Mucosa of descending colon (tissue), 3 donors: ENCODE results near the gene UBE3B. TPM values are rescaled to one million over a fixed set of nuclear protein-coding genes. Genes with fewer than 3 reads are reported as not detected.

Experiments
- ATAC-seq: fragments of 200-7000 bp; cut with Tn5 transposase; one replicate; pipeline ENCODE4 v1.9.1; 2020; ENCODE audit warnings: mild to moderate bottlenecking, moderate library complexity
- DNase-seq, 3 donors: peaks; one replicate each; pipeline ENCODE4 v3.0.0-alpha.2; 2020
- H3K36me3 ChIP-seq: fragments of 200-600 bp; one replicate; pipeline ENCODE4 v1.8.0; 2021; ENCODE audit warnings: low read depth, mild to moderate bottlenecking
- H3K4me1 ChIP-seq: fragments of 200-600 bp; one replicate; pipeline ENCODE4 v1.8.0; 2021; ENCODE audit warnings: low read depth, mild to moderate bottlenecking
- H3K4me3 ChIP-seq: fragments of 200-600 bp; one replicate; pipeline ENCODE4 v1.8.0; 2021; ENCODE audit warnings: mild to moderate bottlenecking
- H3K9me3 ChIP-seq: fragments of 200-600 bp; one replicate; pipeline ENCODE4 v1.8.0; 2021; ENCODE audit warnings: mild to moderate bottlenecking
- intact Hi-C, 2 donors: fragments of 100-400 bp; cut with DNase I in 1 of 2; cut with micrococcal nuclease in 1 of 2; formaldehyde crosslinking; loops; one replicate each; pipeline versions ENCODE4 v1.11.0 to v1.11.1; 2022; cut with DNase I, micrococcal nuclease
- total RNA-seq, 3 donors: library from RNA; stranded (reverse); fragmentation: NEBNext Ultra II Directional in 2 of 3; extraction: Animal tissue kit (Norgen Biotek cat#: 25700) in 2 of 3; gene quantifications; one replicate each; pipeline versions ENCODE4 v1.2.1 to v1.2.4, GENCODE V29; 2021 to 2023
- TF ChIP-seq, protein P1 (sequence below): fragments of 200-600 bp; IDR thresholded peaks from one replicate; pipeline ENCODE4 v1.8.0; 2022; ENCODE audit warnings: antibody characterized with exemption, mild to moderate bottlenecking
- donor health status: DM: no; HTN: no; CAD: no; lungs with moderate emphysema.
- donor health status: DM: no; HTN: no; CAD: no.
- donor health status: DM: no; HTN: yes; CAD: no.

Gene UBE3B
- total RNA-seq, 3 donors from 2014 or later = 52.5 to 62.3 (median 54.6) TPM

DNA sequence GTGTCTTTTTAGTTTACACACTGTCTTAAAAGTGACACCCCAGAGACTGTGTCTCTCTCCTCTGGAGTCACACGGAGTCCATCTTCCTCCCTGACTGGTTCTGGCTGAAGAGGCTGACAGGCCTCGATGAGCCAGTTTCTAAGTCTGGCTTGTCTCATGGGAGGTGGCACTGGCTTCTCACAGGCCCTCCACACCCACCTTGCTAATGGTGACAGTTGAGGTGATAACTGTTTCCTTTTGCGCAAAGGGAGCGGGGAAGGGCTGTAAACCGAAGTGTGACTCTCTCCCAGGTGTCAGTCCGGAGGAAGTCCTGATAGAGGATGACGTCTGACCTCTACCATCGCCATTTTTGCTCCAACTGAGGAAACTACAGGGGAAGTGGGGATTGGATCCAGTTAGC, 30.6 kb upstream of the UBE3B start:
- no peak overlapping the region for H3K4me3 ChIP-seq
- intact Hi-C loops = no loop called here
- peak in 2 of 3 donors; percentile 50 to 57 for DNase-seq
- H3K36me3 ChIP-seq = no peaks in the 10 kb centered on the region
- H3K4me1 ChIP-seq = peaks cover 69% of the 10 kb centered on the region
- H3K9me3 ChIP-seq = no peaks in the 10 kb centered on the region
- TF ChIP-seq, protein P1, sequence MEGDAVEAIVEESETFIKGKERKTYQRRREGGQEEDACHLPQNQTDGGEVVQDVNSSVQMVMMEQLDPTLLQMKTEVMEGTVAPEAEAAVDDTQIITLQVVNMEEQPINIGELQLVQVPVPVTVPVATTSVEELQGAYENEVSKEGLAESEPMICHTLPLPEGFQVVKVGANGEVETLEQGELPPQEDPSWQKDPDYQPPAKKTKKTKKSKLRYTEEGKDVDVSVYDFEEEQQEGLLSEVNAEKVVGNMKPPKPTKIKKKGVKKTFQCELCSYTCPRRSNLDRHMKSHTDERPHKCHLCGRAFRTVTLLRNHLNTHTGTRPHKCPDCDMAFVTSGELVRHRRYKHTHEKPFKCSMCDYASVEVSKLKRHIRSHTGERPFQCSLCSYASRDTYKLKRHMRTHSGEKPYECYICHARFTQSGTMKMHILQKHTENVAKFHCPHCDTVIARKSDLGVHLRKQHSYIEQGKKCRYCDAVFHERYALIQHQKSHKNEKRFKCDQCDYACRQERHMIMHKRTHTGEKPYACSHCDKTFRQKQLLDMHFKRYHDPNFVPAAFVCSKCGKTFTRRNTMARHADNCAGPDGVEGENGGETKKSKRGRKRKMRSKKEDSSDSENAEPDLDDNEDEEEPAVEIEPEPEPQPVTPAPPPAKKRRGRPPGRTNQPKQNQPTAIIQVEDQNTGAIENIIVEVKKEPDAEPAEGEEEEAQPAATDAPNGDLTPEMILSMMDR = no peak
- peak; percentile 71 for ATAC-seq

DNA sequence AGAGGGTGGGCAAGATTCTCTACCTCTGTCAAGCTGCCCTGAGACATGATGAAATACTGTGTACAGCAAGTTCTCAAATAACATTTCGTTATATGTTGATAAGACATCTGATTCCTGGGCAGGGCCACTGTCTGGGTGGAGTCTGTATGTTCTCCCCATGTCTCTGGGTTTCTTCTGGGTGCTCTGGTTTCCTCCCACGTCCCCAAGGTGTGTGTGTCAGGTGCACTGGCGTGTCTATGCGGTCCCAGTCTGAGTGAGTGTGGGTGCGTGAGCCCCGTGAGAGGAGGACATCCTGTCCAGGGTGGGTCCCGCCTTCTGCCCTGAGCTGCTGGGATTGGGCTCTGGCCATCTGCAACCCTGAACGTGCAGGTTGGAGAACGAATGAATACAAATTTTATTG, 30.0 kb upstream of the UBE3B start:
- Histone ChIP-seq H3K9me3 (no peaks in the 10 kb centered on the region), H3K4me3 (no peak overlapping the region), H3K36me3 (no peaks in the 10 kb centered on the region), H3K4me1 (peaks cover 70% of the 10 kb centered on the region)
- peak in 2 of 3 donors; percentile 46 to 61 for DNase-seq
- TF ChIP-seq, protein P1 = no peak
- ATAC-seq = peak; percentile 26
- intact Hi-C loops = no loop called here

DNA sequence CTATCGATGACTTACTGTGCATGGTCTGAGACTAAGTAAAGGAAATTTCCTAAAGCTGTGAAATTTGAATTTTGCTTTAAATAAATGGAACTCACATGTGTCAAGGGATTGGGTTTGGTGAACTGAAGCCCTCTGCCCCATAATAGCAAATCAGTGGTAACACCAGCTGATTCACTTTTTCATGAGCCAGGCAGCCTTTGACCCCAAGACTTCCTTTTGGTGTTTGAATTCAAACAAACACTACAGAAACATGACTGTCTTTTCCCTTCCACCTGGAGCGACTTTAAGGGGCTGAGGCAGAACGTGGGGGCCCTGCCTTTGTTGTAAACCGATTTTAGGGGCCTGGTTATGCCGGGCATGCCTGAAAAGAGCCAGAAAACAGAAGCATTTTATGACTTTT, 29.2 kb upstream of the UBE3B start:
- DNase-seq (peak in 1 of 3 donors; percentile 41), ATAC-seq (no peak)
- Histone ChIP-seq H3K4me3 (no peak overlapping the region), H3K36me3 (no peaks in the 10 kb centered on the region), H3K4me1 (peaks cover 70% of the 10 kb centered on the region), H3K9me3 (no peaks in the 10 kb centered on the region)
- intact Hi-C loops = no loop called here
- TF ChIP-seq, protein P1 = no peak

DNA sequence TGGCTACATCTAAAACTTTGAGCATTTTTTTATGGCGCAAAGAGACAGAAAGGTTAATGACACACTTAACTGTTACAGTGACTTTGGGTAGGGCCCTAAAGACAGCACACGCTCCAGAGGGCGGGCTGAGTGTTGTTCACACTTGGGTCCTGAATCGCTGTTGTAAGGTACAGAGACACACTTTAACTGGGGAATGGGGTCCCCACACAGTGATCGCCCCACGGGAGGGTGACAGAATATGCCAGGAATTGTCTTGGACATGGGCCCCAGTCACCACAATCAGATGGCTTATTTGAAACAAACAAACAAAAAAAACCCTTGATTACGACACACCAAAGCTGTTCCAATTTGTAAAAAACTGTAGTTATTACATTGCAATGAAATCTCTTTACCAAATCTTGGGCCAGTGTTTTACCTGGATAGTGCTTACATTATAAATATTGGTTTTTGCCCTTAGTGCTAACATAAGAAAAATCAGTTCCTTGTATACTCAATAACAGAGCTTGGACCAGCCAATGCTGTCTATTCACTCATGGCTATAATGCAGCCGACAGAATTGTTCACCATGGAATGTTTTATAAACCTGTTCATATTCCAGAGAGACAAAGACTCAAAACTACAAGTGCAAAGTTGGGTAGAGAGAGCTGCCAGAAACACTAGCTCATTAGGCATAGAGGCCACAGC, 28.6 kb upstream of the UBE3B start:
- intact Hi-C loops = no loop called here
- Histone ChIP-seq H3K4me1 (peaks cover 70% of the 10 kb centered on the region), H3K9me3 (no peaks in the 10 kb centered on the region), H3K36me3 (no peaks in the 10 kb centered on the region), H3K4me3 (no peak overlapping the region)
- DNase-seq (peak in 2 of 3 donors; percentile 51 to 56), ATAC-seq (peak; percentile 53)
- TF ChIP-seq, protein P1 = no peak

DNA sequence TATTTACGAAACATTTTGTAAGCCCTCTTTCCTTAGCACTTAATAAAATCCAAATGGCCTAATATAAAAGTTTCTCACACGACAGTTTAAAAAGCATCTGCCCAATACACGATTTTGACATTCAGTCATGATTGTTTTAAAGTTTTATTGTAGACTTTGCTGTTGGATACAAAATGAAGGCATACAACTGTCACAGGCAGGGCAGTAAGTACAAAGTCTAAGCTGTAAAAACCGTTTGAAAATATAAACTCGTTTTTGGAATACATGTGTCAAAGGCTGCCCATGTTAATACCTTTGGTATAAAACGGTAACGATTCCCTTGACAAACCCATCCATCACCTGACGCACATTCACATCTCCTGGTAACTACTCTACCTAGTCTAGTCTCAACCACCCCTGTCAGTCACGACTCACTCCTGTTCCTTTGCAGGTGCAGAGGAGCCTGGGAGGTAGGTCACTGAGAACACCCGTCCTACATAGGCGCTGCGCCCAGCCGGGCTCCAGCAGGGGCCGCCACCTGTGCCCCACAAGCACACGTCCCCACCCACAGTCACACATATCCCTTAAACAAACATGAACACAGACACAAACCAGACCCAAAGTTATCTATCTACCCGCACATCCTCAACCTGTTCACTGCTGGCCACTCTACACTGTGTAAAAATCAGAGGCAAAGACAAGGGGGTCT, 27.4 kb upstream of the UBE3B start:
- peak; percentile 49 for ATAC-seq
- H3K36me3 ChIP-seq = no peaks in the 10 kb centered on the region
- peak in 1 of 3 donors; percentile 57 for DNase-seq
- intact Hi-C loops = no loop called here
- peaks cover 67% of the 10 kb centered on the region for H3K4me1 ChIP-seq
- H3K4me3 ChIP-seq = no peak overlapping the region
- TF ChIP-seq, protein P1 = no peak
- H3K9me3 ChIP-seq = no peaks in the 10 kb centered on the region
